HepG2 (cell line): ENCODE data around the gene RAI14. TPM values are rescaled to one million over a fixed set of nuclear protein-coding genes. Genes with fewer than 3 reads are reported as not detected.

Experiments
- ELF1 ChIP-seq: sonication (generic); formaldehyde crosslinking; IDR thresholded peaks from 2 replicates; pipeline ENCODE4 v1.4.0; 2020; ENCODE audit warnings: missing genetic modification reagents
- HNRNPL ChIP-seq: fragments of 200-400 bp; formaldehyde crosslinking; IDR thresholded peaks from 2 replicates; pipeline ENCODE4 v1.6.1; 2017; ENCODE audit warnings: mild to moderate bottlenecking, low read depth, low read length
- MAFF ChIP-seq: IDR thresholded peaks from 2 replicates; pipeline ENCODE4 v1.6.1; 2011; ENCODE audit warnings: low read depth, low read length, improper control_type of control experiment
- MBD4 ChIP-seq: IDR thresholded peaks from 2 replicates; pipeline ENCODE4 v1.6.1; 2012; ENCODE audit warnings: low read length, inconsistent platforms, borderline replicate concordance
- MEIS2 ChIP-seq: sonication (generic); formaldehyde crosslinking; IDR thresholded peaks from 2 replicates; pipeline ENCODE4 v1.9.0; 2021; ENCODE audit warnings: mild to moderate bottlenecking, missing genetic modification reagents
- REXO4 ChIP-seq: sonication (generic); formaldehyde crosslinking; IDR thresholded peaks from 2 replicates; pipeline ENCODE4 v1.8.0; 2022; ENCODE audit warnings: missing genetic modification reagents, mild to moderate bottlenecking, borderline replicate concordance
- STAT5B ChIP-seq: sonication (generic); formaldehyde crosslinking; IDR thresholded peaks from 2 replicates; pipeline ENCODE4 v1.4.0; 2020; ENCODE audit warnings: missing genetic modification reagents
- ZFP41 ChIP-seq: sonication (generic); formaldehyde crosslinking; IDR thresholded peaks from 2 replicates; pipeline ENCODE4 v1.4.0; 2020; ENCODE audit warnings: mild to moderate bottlenecking, missing genetic modification reagents, borderline replicate concordance
- ZKSCAN1 ChIP-seq: fragments of 150-350 bp; IDR thresholded peaks from 2 replicates; pipeline ENCODE4 v1.6.1; 2014; ENCODE audit warnings: low read length
- ZNF292 ChIP-seq: sonication (generic); formaldehyde crosslinking; IDR thresholded peaks from 2 replicates; pipeline ENCODE4 v1.8.1; 2022; ENCODE audit warnings: mild to moderate bottlenecking, low read depth, missing genetic modification reagents, borderline replicate concordance
- ZNF557 ChIP-seq: sonication (generic); formaldehyde crosslinking; IDR thresholded peaks from 2 replicates; pipeline ENCODE4 v1.4.0; 2020; ENCODE audit warnings: missing genetic modification reagents
- ZSCAN22 ChIP-seq: sonication (generic); formaldehyde crosslinking; IDR thresholded peaks from 2 replicates; pipeline ENCODE4 v1.4.0; 2020; ENCODE audit warnings: mild to moderate bottlenecking, missing genetic modification reagents
- polyA plus RNA-seq, 8 experiments: library from polyadenylated mRNA; depleted of rRNA in 3 of 8; stranded (reverse) in 7 of 8; unstranded in 1 of 8; fragments of >200 nt; fragmentation: Illumina TruSeq in 4 of 8; extraction: Trizol in 4 of 8; gene quantifications; 2 replicates each; pipeline versions ENCODE4 v1.2.1 to v1.2.3, GENCODE V29; 2011 to 2016; ENCODE audit warnings: low read depth in 4 of 8, missing spikeins in 1 of 8, mixed read lengths in 1 of 8; ENCODE audit not compliant: insufficient read depth in 1 of 8
- total RNA-seq, 5 experiments: library from RNA; depleted of rRNA; stranded (reverse); fragments of >200 nt; fragmentation: Illumina TruSeq; extraction: Trizol; gene quantifications; 2 replicates each; pipeline ENCODE4 v1.2.3, GENCODE V29; 2016; ENCODE audit warnings: low read depth in 1 of 5
- TF ChIP-seq, protein P1 (sequence below): sonication (generic); formaldehyde crosslinking; IDR thresholded peaks from 2 replicates; pipeline ENCODE4 v1.5.0; 2020; ENCODE audit warnings: mild to moderate bottlenecking, missing genetic modification reagents, borderline replicate concordance
- TF ChIP-seq, protein P2 (sequence below): sonication (generic); formaldehyde crosslinking; IDR thresholded peaks from 2 replicates; pipeline ENCODE4 v1.4.0; 2020; ENCODE audit warnings: missing genetic modification reagents, mild to moderate bottlenecking, borderline replicate concordance

The RAI14 gene
- total and polyA plus RNA-seq, 2 of the 13 experiments (the other 11 are each of a cell fraction or from before 2014, with no cell fraction given): 12.6 to 18.2 TPM

DNA sequence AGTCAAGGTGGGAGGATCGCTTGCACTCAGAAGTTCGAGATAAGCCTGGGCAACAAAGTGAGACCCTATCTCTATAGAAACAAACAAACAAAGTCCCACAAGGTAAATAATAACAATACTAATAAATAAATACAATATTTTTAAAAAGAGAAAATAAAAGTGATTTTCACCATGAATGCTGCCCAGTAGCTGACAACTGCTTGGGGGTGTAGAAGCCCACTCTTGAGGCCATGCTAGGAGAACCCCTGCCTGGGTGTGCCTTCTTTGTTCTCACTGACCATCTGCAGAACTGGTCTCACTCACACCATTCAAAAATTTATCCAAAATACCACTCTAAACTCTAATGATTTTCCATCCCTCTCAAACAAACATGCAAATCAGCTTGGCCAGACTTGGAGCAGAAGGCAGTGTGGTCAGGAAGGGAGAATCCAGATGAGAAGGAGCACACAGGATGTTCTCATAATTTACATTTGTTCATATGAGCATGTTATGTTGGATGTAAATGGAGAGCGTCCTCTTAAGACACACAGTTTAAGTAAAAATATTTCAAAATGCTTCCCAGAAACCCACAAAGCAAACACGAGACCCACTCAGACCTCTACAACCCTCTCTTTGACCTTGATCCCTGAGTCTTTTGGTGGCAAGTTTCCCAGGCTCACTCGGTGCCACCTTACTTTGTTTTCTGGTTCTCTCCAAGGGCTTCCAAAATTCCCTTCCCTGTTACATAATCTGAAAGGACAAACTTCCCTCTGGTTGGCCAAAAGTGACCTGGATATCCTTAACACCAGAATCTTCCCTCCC lies 7.9 kb upstream of the RAI14 start (continued):
- no peak for TF ChIP-seq ZNF557 (CRISPR knock-in tag)
- TF ChIP-seq STAT5B (CRISPR knock-in tag): no peak
- TF ChIP-seq REXO4: no peak
- TF ChIP-seq, protein P1, sequence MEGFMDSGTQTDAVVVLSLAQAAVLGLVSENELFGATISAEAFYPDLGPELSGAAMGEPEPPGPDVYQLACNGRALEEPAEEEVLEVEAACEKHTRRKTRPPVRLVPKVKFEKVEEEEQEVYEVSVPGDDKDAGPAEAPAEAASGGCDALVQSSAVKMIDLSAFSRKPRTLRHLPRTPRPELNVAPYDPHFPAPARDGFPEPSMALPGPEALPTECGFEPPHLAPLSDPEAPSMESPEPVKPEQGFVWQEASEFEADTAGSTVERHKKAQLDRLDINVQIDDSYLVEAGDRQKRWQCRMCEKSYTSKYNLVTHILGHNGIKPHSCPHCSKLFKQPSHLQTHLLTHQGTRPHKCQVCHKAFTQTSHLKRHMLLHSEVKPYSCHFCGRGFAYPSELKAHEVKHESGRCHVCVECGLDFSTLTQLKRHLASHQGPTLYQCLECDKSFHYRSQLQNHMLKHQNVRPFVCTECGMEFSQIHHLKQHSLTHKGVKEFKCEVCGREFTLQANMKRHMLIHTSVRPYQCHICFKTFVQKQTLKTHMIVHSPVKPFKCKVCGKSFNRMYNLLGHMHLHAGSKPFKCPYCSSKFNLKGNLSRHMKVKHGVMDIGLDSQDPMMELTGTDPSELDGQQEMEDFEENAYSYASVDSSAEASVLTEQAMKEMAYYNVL: no peak
- TF ChIP-seq ZSCAN22: no peak
- TF ChIP-seq ZFP41 (CRISPR knock-in tag): no peak
- no peak for TF ChIP-seq ELF1
- no peak for TF ChIP-seq MEIS2 (CRISPR knock-in tag)
- no peak for TF ChIP-seq ZKSCAN1
- TF ChIP-seq HNRNPL: no peak
- TF ChIP-seq, protein P2, sequence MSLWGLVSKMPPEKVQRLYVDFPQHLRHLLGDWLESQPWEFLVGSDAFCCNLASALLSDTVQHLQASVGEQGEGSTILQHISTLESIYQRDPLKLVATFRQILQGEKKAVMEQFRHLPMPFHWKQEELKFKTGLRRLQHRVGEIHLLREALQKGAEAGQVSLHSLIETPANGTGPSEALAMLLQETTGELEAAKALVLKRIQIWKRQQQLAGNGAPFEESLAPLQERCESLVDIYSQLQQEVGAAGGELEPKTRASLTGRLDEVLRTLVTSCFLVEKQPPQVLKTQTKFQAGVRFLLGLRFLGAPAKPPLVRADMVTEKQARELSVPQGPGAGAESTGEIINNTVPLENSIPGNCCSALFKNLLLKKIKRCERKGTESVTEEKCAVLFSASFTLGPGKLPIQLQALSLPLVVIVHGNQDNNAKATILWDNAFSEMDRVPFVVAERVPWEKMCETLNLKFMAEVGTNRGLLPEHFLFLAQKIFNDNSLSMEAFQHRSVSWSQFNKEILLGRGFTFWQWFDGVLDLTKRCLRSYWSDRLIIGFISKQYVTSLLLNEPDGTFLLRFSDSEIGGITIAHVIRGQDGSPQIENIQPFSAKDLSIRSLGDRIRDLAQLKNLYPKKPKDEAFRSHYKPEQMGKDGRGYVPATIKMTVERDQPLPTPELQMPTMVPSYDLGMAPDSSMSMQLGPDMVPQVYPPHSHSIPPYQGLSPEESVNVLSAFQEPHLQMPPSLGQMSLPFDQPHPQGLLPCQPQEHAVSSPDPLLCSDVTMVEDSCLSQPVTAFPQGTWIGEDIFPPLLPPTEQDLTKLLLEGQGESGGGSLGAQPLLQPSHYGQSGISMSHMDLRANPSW (CRISPR knock-in tag): no peak
- no peak for TF ChIP-seq ZNF292 (CRISPR knock-in tag)
- TF ChIP-seq MBD4: no peak
- TF ChIP-seq MAFF: no peak
